ENCODE results near the gene LGALS7.

LGALS7 gene

GRCh38 chr19:38734426-38735256, 38.7 kb downstream of the LGALS7 start:
- no peak for DNase-seq (ENCODE audit: insufficient read length, low spot score)
- no peak for TF ChIP-seq SPI1 (IDR thresholded peaks at IDR 0.05; ENCODE audit: low read depth, low read length)
- no peak for TF ChIP-seq POU2F2 (IDR thresholded peaks at IDR 0.05; ENCODE audit: low read depth, low read length)
- no peak for TF ChIP-seq PAX5 (IDR thresholded peaks at IDR 0.05; ENCODE audit: insufficient read depth, low read length, severe bottlenecking)
- no peak for TF ChIP-seq POLR2AphosphoS5 (IDR thresholded peaks at IDR 0.05; ENCODE audit: low read depth, low read length)
- TF ChIP-seq TAF1 (IDR thresholded peaks at IDR 0.05; ENCODE audit: low read depth, low read length) = no peak
- no peak for TF ChIP-seq POLR2A (IDR thresholded peaks at IDR 0.05; ENCODE audit: low read depth, low read length)
- FAIRE-seq = no peak

DNA sequence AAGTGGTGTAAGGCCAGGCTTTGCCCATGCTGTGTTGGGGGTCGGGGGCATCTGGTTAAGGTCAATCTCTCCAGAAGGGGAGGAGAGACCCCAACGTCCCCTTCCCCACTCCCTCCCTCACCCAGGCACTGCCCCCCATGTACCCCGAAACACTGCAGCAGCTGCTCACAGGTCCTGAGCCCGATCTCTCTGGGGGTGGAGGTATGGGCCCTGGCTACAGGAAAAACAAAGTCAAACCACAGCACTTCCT, 39.2 kb downstream of the LGALS7 start:
- DNase-seq (ENCODE audit: insufficient read length, low spot score) (no peak), FAIRE-seq (peak; percentile 91)
- peak; percentile 34 for TF ChIP-seq SPI1 (IDR thresholded peaks at IDR 0.05; ENCODE audit: low read depth, low read length)
- no peak for TF ChIP-seq TAF1 (IDR thresholded peaks at IDR 0.05; ENCODE audit: low read depth, low read length)

DNA sequence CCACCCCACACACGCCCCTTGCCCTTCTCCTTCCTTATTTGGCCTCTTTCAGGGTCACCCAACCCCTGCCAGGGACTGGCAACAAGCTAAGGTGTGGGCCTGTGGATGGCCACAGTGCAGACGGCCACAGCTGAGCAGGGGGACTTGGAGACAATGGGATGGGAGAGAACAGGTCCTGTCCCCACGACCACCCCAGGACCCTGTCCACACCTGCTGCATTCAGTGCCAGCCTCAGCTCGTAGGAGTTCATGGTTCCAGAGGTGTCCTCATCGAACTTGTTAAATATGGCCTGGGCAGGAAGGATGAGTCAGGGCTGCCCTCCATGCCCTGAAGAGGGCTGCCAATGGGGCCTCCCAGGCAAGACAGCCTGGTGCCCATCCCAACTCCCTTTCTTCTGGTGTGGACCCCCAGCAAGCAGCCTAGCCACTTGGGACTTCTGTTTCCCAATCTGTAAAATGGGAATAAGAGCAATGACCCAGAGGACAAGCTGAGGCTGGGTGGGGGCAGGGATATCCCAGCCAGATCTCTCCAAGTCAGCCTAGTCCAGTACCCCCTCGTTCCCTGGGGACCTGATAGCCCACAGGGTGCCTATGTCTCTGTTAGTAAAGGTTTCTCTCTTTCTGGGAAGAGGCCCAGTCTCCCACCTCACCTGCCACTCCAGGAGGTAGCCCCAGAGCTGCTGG, 39.7 kb downstream of the LGALS7 start:
- FAIRE-seq = no peak
- DNase-seq (ENCODE audit: insufficient read length, low spot score) = no peak
- TF ChIP-seq POLR2AphosphoS5 (IDR thresholded peaks at IDR 0.05; ENCODE audit: low read depth, low read length) (no peak), SPI1 (IDR thresholded peaks at IDR 0.05; ENCODE audit: low read depth, low read length) (no peak), PAX5 (IDR thresholded peaks at IDR 0.05; ENCODE audit: insufficient read depth, low read length, severe bottlenecking) (no peak), POLR2A (IDR thresholded peaks at IDR 0.05; ENCODE audit: low read depth, low read length) (no peak), POU2F2 (IDR thresholded peaks at IDR 0.05; ENCODE audit: low read depth, low read length) (no peak), TAF1 (IDR thresholded peaks at IDR 0.05; ENCODE audit: low read depth, low read length) (no peak)

GRCh38 chr19:38733241-38733492, 40.1 kb downstream of the LGALS7 start:
- DNase-seq (ENCODE audit: insufficient read length, low spot score) = no peak
- no peak for TF ChIP-seq POLR2AphosphoS5 (IDR thresholded peaks at IDR 0.05; ENCODE audit: low read depth, low read length)
- TF ChIP-seq SPI1 (IDR thresholded peaks at IDR 0.05; ENCODE audit: low read depth, low read length) = no peak
- no peak for TF ChIP-seq PAX5 (IDR thresholded peaks at IDR 0.05; ENCODE audit: insufficient read depth, low read length, severe bottlenecking)
- no peak for TF ChIP-seq TAF1 (IDR thresholded peaks at IDR 0.05; ENCODE audit: low read depth, low read length)
- TF ChIP-seq POU2F2 (IDR thresholded peaks at IDR 0.05; ENCODE audit: low read depth, low read length) = no peak
- no peak for TF ChIP-seq POLR2A (IDR thresholded peaks at IDR 0.05; ENCODE audit: low read depth, low read length)
- no peak for FAIRE-seq

GRCh38 chr19:38731654-38732301, 41.5 kb downstream of the LGALS7 start:
- no peak for FAIRE-seq
- DNase-seq (ENCODE audit: insufficient read length, low spot score) = no peak
- TF ChIP-seq PAX5 (IDR thresholded peaks at IDR 0.05; ENCODE audit: insufficient read depth, low read length, severe bottlenecking) (no peak), TAF1 (IDR thresholded peaks at IDR 0.05; ENCODE audit: low read depth, low read length) (no peak), POLR2AphosphoS5 (IDR thresholded peaks at IDR 0.05; ENCODE audit: low read depth, low read length) (no peak), POLR2A (IDR thresholded peaks at IDR 0.05; ENCODE audit: low read depth, low read length) (no peak), POU2F2 (IDR thresholded peaks at IDR 0.05; ENCODE audit: low read depth, low read length) (no peak), SPI1 (IDR thresholded peaks at IDR 0.05; ENCODE audit: low read depth, low read length) (no peak)

DNA sequence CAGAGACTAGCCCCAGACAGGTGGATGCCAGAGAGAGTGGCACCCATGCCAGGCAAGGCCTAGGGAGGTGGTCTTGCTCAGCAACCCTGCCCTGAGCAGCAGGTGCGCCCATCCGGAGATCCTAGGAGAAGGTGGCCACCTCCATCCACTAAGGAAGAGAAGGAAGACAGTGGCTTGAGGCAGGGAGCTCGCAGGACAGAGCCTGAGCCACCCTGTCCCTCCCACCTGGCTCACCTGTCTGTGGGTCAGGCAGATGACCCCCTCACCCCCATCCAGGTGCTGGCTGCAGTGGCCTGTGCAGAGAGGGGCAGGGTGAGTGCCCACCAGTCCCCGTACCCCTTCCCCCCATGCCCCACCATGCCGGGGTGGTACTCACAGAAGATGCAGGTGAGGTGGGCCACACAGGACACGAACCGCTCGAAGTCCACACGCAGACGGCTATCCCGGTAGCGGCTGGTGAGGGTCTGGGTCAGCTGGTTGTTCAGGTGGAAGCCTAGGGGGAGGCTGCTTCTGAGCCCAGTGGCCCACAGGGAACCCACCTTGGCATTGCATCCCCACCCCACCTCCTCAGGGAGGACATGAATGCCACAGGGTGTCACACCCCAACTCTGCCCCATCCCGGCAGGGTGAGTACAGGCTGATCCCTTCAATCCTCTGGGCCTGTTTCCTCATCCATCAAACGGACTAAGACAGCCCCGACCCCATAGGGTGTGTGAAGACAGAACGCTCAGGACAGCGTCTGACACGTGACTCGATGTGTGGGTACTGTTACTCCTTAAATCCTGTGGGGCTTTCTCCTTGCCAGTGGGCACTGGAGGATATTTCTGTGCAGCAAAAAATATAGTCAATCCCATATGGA, 42.4 kb downstream of the LGALS7 start:
- FAIRE-seq (no peak), DNase-seq (ENCODE audit: insufficient read length, low spot score) (no peak)
- no peak for TF ChIP-seq POU2F2 (IDR thresholded peaks at IDR 0.05; ENCODE audit: low read depth, low read length)
- no peak for TF ChIP-seq TAF1 (IDR thresholded peaks at IDR 0.05; ENCODE audit: low read depth, low read length)
- TF ChIP-seq PAX5 (IDR thresholded peaks at IDR 0.05; ENCODE audit: insufficient read depth, low read length, severe bottlenecking) = no peak
- TF ChIP-seq SPI1 (IDR thresholded peaks at IDR 0.05; ENCODE audit: low read depth, low read length) = no peak
- TF ChIP-seq POLR2A (IDR thresholded peaks at IDR 0.05; ENCODE audit: low read depth, low read length) = no peak
- TF ChIP-seq POLR2AphosphoS5 (IDR thresholded peaks at IDR 0.05; ENCODE audit: low read depth, low read length) = no peak

- TF ChIP-seq POLR2A (IDR thresholded peaks at IDR 0.05; ENCODE audit: low read depth, low read length) = no peak
- no peak for TF ChIP-seq SPI1 (IDR thresholded peaks at IDR 0.05; ENCODE audit: low read depth, low read length)
- TF ChIP-seq POU2F2 (IDR thresholded peaks at IDR 0.05; ENCODE audit: low read depth, low read length) = no peak
- no peak for TF ChIP-seq POLR2AphosphoS5 (IDR thresholded peaks at IDR 0.05; ENCODE audit: low read depth, low read length)
- no peak for TF ChIP-seq PAX5 (IDR thresholded peaks at IDR 0.05; ENCODE audit: insufficient read depth, low read length, severe bottlenecking)
- TF ChIP-seq TAF1 (IDR thresholded peaks at IDR 0.05; ENCODE audit: low read depth, low read length) = no peak
- FAIRE-seq (no peak), DNase-seq (ENCODE audit: insufficient read length, low spot score) (no peak)
Observed at GRCh38 chr19:38730470-38730730, 42.9 kb downstream of the LGALS7 start.

DNA sequence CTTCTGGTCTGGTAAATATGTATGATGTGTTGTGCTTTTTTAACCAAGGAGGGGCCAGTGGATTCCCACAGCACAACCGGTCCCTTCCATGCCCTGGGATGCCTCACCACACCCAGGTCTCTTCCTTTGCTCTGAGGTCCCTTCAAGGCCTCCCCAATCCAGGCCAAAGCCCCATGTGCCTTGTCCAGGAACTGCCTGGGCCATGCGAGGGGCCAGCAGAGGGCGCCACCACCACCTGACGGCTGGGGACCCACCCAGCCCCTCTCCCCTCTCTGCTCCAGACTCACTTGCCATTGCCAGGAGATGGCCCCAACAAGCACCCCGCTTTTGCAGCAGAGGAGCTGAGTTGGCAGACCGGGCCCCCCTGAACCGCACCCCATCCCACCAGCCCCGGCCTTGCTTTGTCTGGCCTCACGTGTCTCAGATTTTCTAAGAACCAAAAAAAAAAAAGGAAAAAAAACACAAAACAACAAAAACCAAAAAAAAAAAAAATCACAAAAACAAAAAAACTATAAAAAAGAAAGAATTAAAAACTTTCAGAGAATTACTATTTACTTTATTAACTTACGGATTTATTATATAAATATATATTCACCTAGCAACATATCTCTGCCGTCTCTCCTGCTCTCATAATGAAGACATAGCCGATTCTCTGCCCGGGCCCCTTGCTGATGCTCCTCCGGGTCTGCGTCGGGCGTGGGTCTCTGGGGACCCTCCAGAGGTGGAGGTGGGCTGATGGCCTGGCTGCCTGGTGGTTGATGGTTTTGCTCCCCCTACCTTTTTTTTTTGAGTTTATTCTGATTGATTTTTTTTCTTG, 43.5 kb downstream of the LGALS7 start:
- FAIRE-seq (peak; percentile 87), DNase-seq (ENCODE audit: insufficient read length, low spot score) (peak; percentile 77)
- TF ChIP-seq POLR2AphosphoS5 (IDR thresholded peaks at IDR 0.05; ENCODE audit: low read depth, low read length) = no peak
- no peak for TF ChIP-seq SPI1 (IDR thresholded peaks at IDR 0.05; ENCODE audit: low read depth, low read length)
- TF ChIP-seq TAF1 (IDR thresholded peaks at IDR 0.05; ENCODE audit: low read depth, low read length) = no peak
- TF ChIP-seq POLR2A (IDR thresholded peaks at IDR 0.05; ENCODE audit: low read depth, low read length) = no peak
- no peak for TF ChIP-seq POU2F2 (IDR thresholded peaks at IDR 0.05; ENCODE audit: low read depth, low read length)
- no peak for TF ChIP-seq PAX5 (IDR thresholded peaks at IDR 0.05; ENCODE audit: insufficient read depth, low read length, severe bottlenecking)

Measured in GM12891 (cell line).